Embryonic facial prominence (tissue), 1 donor: ENCODE data around the gene GPR15.
"Not testable (repeated sequence)": the region's sequence is repeated elsewhere in the genome, so short reads cannot be mapped to it uniquely, and the experiment has no call there.

Experiments used
- DNase-seq: peaks from one replicate; pipeline ENCODE4 v3.0.0-alpha.2; 2016; ENCODE audit errors: extremely low spot score

The GPR15 gene

GRCh38 chr3:98558100-98558827, 26.5 kb downstream of the GPR15 start:
- no peak for DNase-seq

DNA sequence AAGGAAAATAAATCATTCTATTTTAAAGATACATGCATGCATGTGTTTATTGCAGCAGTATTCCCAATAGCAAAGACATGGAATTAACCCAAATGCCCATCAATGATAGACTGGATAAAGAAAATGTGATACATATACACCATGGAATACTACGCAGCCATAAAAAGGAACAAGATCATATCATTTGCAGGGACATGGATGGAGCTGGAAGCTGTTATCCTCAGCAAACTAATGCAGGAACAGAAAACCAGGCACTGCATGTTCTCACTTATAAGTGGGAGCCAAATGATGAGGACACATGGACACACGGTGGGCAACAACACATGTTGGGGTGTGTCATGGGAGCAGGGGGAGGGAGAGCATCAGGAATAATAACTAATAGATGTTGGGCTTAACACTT, 28.0 kb downstream of the GPR15 start:
- not testable (repeated sequence) for DNase-seq

GRCh38 chr3:98560911-98561310, 29.1 kb downstream of the GPR15 start:
- no peak for DNase-seq

- no peak for DNase-seq
These were observed 30.1 kb downstream of the GPR15 start for GRCh38 chr3:98561727-98562521.

- DNase-seq = no peak
These were observed 32.0 kb downstream of the GPR15 start for GRCh38 chr3:98563661-98564281.

DNA sequence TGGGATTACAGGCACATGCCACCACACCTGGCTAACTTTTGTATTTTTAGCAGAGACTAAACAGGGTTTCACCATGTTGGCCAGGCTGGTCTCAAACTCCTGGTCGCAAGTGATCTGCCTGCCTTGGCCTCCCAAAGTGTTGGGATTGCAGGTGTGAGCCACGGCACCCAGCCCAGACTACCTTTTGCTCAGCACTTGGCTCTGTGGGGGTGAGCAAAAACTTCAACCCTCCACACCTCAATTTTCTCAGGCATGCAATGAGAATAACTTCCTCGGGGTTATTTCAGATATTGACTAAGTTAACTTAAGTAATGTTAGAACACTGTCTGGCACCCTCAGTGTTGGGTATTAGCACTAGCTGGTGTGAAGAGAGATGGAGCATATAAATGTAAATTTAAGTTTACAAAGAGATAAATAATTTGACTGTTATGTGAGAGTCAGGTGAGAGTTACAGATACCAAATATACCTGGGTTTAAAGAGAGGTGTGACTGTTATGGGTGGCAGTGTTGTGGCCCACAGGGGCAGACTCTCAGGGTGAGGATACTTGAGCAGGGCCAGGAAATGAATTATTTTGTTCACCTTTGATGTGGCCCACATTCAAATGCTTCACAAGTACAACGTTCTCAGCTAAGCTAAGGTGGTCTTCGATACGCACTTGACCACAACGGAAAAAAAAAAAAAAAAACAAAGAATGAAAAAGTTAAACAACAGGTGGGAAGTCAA, 32.7 kb downstream of the GPR15 start:
- no peak for DNase-seq

DNA sequence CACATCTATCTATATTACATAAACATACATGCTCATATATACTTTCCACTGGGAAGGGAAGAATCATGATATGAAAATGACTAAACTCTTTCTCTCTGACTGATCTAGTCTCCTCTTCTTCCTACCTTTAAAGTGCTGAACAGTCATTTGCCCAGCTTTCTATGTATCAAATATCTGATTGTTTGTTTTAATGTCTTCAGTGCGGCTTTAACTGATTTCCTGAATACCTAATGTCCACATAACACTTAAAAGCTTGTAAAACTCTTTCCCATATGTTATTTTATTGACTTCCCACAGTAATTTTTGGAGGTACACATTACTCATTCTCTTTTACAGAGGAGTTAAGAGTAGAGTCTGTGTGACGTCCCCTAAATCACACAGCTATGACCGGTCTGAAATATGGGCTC, 33.5 kb downstream of the GPR15 start:
- DNase-seq = no peak

GRCh38 chr3:98565843-98566242, 34.1 kb downstream of the GPR15 start:
- no peak for DNase-seq

DNA sequence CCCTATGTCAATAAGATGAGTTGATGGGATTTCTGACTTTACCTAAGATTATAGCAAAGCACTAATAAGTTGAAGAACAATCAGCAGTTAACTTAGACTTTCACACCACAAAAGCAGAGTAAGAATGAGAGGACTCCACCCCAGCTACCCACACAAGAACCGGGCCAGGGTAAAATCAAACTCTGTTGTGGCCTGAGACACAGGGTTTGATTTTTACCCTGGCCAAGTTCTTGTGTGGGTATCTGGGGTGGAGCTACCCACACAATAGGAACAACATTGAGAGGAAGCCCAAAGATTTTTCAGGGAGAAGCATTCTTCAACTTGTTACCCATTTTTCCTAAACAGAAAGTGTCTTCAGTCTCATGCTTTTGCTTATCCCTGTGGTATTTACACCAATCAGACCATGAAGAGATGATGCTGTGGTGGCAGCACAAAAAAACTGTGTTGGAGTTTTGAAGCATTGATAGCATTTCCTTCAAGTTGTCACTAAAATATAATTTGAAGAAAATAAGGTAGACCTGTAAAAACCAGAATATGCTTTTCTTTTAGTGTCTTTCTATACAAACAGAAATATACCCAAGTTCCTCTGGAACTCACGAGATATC, 36.0 kb downstream of the GPR15 start:
- no peak for DNase-seq

GRCh38 chr3:98568402-98568801, 36.6 kb downstream of the GPR15 start:
- DNase-seq = no peak

GRCh38 chr3:98573181-98573728, 41.5 kb downstream of the GPR15 start:
- DNase-seq = no peak

GRCh38 chr3:98574132-98574531, 42.4 kb downstream of the GPR15 start:
- no peak for DNase-seq

GRCh38 chr3:98577178-98577895, 45.6 kb downstream of the GPR15 start:
- no peak for DNase-seq

GRCh38 chr3:98580401-98581386, 48.9 kb downstream of the GPR15 start:
- DNase-seq = no peak

DNA sequence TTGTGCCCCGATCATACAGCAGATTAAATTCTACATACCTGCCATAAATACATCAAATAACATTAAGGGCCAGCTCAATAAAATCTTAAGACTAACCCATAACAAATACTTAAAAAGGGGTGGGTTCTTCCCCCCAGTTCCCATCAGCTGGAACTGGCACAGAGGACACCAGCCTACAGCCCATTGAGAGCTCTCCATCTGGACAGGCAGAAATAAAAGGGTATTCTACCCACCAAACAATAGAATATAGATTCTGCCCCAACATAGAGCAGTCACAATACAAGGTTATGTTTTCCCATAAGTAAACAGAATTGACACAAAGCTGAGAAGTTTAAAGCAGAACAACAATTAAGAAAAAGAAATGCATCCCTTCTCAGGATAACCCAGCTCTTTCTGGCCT, 49.7 kb downstream of the GPR15 start:
- no peak for DNase-seq

DNA sequence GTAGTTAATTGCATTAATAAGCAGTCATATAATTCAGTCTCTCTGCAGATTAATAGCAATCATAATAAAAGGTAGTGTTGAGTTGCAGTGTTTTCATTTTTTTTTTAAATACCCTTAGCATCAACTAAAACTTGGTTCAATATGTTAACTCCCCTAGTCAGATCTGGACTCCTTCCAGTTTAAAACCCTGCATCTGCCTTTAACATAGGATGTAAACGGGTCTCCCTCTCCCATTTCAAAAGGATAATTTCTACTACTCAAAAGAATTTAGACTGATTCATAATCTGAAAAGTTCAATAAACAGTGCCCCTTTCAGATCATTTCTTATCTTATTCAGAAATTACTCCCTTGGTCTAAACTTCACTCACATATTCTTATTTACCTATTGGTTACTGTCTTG, 50.3 kb downstream of the GPR15 start:
- no peak for DNase-seq

DNA sequence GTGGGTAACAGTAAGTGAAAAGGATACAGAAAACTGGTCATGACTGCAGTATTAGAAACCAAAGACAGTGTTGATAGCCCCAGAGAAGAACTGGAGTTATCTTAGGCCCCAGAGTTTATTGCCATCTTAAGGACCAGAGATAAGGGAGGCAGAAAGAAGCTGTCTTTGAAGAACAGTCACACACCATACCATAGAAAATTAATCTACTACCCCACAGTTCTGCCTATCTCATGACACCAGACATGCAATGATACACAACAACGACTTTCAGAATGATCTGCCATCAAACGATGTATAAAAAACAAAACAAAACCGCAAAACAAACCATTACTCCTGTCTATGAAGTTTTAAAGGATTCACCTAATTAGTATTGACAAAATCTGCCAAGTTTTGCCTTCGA, 52.0 kb downstream of the GPR15 start:
- no peak for DNase-seq
